Measurements from ENCODE around the gene CHD1L.

CHD1L gene

DNA sequence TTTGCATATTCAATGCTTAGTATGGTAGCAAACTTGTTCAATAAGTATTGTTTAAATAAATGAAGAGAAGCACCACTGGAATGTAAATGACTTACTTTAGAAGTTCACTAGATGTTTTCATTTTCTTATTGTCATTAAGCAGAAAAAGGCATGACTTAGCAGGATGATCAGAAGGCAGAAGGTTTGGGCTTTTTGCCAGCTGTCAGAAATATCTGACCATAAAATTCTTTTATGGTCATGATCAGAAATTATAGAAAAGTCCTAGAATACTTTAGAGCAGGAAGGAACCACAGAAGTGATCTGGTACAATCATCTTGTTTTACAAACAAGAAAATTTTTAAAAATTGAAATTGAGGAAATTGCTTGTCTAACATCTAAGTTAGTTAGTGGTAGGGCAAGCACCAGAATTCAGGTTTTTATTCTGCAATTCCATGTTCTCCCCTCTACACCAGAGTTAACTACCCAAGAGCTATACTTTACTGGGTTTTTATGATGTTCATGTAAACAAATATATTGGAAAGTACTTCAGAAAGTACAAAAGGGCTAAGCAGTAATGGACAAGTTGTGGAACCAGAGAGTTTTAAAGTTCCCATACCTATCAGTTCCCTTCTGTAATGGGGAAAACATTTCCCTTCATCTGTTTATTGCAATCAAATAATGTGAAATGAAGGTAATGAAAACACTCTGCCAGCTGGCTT, 27.5 kb upstream of the CHD1L start:
- TF ChIP-seq CTCF (IDR thresholded peaks at IDR 0.05; ENCODE audit: low read depth, low read length, missing control alignments): no peak
- in situ Hi-C loops (cut with HindIII; ENCODE audit: low sequenced_read_pairs): no loop called here
- DNase-seq (ENCODE audit: low read depth): peak; percentile 1
- no peak overlapping the region for H3K4me3 ChIP-seq (ENCODE audit: low read depth, low read length)

GRCh38 chr1:147215540-147215916, 27.0 kb upstream of the CHD1L start:
- DNase-seq (ENCODE audit: low read depth): no peak
- no peak overlapping the region for H3K4me3 ChIP-seq (ENCODE audit: low read depth, low read length)
- in situ Hi-C loops (cut with HindIII; ENCODE audit: low sequenced_read_pairs): no loop called here
- TF ChIP-seq CTCF (IDR thresholded peaks at IDR 0.05; ENCODE audit: low read depth, low read length, missing control alignments): no peak

- no peak for TF ChIP-seq CTCF (IDR thresholded peaks at IDR 0.05; ENCODE audit: low read depth, low read length, missing control alignments)
- H3K4me3 ChIP-seq (ENCODE audit: low read depth, low read length): no peak overlapping the region
- no peak for DNase-seq (ENCODE audit: low read depth)
- in situ Hi-C loops (cut with HindIII; ENCODE audit: low sequenced_read_pairs): no loop called here
Measured at GRCh38 chr1:147216124-147216523, 26.4 kb upstream of the CHD1L start.

DNA sequence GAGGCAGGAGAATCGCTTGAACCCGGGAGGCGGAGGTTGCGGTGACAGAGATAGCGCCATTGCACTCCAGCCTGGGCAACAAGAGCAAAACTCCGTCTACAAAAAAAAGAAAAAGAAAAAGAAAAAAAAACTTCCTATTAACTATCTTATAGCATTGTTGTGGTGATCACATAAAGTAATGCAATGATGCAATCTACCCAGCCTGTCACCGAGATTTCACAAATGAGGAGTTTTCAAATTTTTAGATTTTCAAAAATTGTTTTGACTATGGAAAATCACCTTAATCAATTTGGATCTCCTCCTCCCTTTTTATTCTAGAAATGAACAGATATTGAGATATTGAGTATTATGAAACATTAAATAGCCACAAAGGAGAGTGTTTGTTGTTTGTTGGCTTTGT, 25.3 kb upstream of the CHD1L start:
- in situ Hi-C loops (cut with HindIII; ENCODE audit: low sequenced_read_pairs): no loop called here
- TF ChIP-seq CTCF (IDR thresholded peaks at IDR 0.05; ENCODE audit: low read depth, low read length, missing control alignments): no peak

DNA sequence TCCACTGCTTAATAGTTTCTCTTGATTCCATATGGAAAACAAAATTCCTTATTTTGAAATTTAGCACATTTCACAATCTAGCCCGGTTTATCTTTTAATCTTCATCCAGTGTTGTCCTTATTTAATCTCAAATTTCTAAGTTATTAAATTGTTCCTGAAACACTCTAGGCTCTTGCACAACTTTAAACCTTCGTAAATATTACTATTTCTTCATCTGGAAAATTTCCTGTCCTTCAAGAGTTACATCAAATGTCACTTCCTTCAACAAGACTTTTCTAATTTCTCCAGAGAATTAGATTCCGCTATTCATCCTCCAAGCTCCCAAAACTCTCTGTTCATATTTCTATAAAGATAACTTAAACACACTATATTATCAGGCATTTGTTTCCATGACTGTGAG, 23.9 kb upstream of the CHD1L start:
- H3K4me3 ChIP-seq (ENCODE audit: low read depth, low read length): no peak overlapping the region
- TF ChIP-seq CTCF (IDR thresholded peaks at IDR 0.05; ENCODE audit: low read depth, low read length, missing control alignments): no peak
- DNase-seq (ENCODE audit: low read depth): no peak
- in situ Hi-C loops (cut with HindIII; ENCODE audit: low sequenced_read_pairs): no loop called here

More for the DNA sequence above, 25.3 kb upstream of the CHD1L start:
- no peak overlapping the region for H3K4me3 ChIP-seq (ENCODE audit: low read depth, low read length)
- DNase-seq (ENCODE audit: low read depth): no peak

DNA sequence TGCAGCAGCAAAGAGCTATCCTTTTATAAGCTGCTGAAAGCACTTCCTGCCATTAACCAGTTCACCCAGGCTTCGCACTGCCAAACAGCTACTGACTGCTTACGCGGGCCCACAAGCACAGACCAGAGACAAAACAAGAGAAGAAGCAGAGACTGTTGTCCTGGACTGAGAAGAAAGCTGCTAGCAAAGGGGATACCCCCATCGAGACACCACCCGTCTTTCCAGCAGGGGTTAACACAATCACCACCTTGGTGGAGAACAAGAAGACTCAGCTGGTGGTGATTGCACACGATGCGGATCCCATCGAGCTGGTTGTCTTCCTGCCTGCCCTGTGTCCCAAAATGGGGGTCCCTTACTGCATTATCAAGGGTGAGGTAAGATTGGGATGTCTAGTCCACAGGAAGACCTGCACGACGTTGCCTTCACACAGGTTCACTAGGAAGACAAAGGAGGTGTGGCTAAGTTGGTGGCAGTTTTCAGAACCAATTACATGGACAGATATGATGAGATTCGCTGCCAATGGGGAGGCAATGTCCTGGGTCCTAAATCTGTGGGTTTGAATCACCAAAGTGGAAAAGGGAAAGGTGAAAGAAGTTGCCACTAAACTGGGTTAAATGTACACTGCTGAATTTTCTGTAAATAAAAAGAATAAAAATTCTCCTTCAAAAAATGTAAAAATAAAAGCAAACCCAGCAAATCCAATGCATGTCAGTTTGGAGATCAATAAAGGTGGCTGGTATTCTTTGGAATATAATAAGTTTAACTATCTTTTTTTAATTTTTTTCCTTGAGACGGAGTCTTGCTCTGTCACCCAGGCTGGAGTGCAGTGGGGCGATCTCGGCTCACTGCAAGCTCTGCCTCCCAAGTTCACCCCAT, 18.5 kb upstream of the CHD1L start:
- in situ Hi-C loops (cut with HindIII; ENCODE audit: low sequenced_read_pairs): no loop called here
- no peak overlapping the region for H3K4me3 ChIP-seq (ENCODE audit: low read depth, low read length)
- TF ChIP-seq CTCF (IDR thresholded peaks at IDR 0.05; ENCODE audit: low read depth, low read length, missing control alignments): no peak
- no peak for DNase-seq (ENCODE audit: low read depth)

Data from astrocyte of the cerebellum (primary cell).